Renal cortical epithelial cell (primary cell): ENCODE data around the gene ISLR2. TPM values are rescaled to one million over a fixed set of nuclear protein-coding genes. Genes with fewer than 3 reads are reported as not detected.
"Not testable (repeated sequence)": the region's sequence is repeated elsewhere in the genome, so short reads cannot be mapped to it uniquely, and the experiment has no call there.

Experiments used
- DNase-seq: peaks from one replicate; pipeline ENCODE4 v3.0.0-alpha.2; 2011; ENCODE audit warnings: low read depth
- total RNA-seq: library from RNA; depleted of rRNA; stranded (reverse); fragments of >200 nt; gene quantifications from 2 replicates; pipeline ENCODE4 v1.2.3, GENCODE V29; 2014

Gene ISLR2
- total RNA-seq, 1 donor from 2014 or later = not detected

DNA sequence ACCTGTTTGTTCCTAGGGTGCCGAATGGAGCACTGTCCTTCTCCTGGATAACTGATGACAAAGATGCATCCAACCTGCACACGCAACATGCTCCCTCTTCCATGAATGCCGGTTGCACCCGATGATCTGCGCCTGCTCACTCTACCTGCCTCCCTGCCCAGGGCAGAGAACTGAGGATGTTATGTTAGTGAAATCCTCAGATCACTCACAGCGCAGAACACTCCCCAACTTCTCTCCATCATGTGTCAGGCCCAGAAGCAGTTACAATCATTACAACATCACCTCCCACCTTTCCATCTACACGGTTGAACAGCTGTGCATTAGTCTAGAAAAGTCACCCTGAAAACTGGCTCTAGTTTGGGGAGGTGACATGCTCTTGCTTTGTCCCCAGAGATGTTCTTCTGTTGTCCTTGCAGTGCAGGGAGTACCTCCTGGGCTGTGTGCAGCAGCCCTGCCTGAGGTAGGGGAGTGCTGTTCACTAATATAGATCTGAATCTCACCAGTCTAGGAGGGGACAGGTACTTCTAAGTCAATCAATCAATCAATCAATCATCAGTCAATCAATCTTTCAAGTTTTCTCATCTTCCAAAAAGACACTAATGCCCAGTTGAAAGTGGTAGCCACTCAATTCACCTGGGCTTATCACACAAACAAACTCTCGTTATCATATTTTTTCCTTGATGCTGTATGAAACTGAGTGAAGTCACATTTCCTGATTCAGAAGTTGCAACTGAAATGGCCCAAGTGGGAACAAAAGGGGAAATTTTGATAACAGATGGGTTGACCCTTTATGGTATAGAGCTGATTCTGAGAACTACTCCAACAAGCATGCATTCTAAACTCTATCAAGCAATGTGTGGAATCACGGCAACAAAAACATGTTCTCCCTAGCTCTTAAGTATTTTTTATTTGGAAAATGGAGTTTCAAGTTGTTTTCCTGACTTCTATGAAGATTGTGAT lies 27.8 kb downstream of the ISLR2 start:
- no peak for DNase-seq

- no peak for DNase-seq
These were observed 28.7 kb downstream of the ISLR2 start for GRCh38 chr15:74158855-74159650.

DNA sequence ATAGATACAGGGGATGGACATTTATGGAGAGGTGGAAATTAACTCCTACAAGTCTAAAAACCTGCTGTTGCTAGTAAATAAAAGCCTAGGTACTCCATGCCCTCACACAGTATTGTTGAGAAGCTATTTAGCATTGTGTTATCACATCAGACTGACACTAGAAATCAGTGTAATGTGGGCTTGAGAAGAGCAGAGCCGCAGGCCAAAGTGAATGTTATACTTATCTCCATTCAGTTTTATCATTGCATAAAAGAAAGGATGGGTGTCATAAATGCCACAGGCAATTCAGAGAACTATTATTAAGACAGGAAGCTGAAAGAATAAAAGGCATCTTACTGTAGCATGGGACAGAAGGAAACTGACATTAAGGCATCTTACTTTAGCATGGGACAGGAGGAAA lies 29.4 kb downstream of the ISLR2 start:
- no peak for DNase-seq

- DNase-seq = not testable (repeated sequence)
These were observed 30.0 kb downstream of the ISLR2 start for GRCh38 chr15:74160390-74160789.

- DNase-seq = not testable (repeated sequence)
These were observed 31.8 kb downstream of the ISLR2 start for GRCh38 chr15:74162195-74162536.

DNA sequence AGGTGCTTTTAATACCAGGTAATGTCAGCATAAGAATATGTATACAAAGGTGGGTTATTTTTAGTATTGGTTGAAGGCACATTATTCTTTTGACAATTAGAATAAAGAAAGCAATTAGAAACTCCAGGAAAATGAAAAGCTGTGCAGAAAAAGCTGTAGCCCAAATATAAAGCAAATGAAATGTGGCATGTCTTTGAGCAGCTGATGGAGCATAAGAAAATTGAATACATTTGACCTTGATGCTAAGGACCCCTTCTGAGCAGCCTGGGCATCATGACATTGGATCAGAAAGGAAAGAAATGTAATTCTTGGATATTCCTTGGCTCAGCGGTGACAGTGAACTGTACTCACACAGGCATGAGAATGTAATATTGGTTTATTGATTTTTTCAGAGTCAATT lies 35.1 kb downstream of the ISLR2 start:
- no peak for DNase-seq

- no peak for DNase-seq
These were observed 37.5 kb downstream of the ISLR2 start for GRCh38 chr15:74167891-74168331.

DNA sequence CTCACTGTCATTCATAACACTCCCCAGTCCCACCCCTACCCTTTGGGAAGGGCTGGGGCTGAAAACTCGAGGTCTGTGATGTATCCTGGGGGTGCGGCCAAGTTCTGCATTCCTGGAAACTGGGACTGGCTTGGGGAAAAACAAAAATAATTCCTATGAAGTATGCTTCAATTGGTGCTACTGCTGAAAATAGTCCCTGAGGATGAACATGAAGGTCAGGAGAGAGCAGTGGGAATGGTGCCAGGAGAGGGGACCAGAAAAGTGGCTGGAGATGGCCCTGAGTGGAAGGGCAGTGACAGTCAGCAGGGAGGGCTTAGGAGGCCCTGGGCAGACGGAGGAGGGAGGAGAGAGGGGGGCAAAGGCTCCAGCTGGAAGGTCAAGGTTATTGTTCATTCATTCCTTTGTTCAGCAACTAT lies 38.3 kb downstream of the ISLR2 start:
- no peak for DNase-seq

- no peak for DNase-seq
These were observed 39.9 kb downstream of the ISLR2 start for GRCh38 chr15:74170071-74170844.

GRCh38 chr15:74170875-74171578 lies 40.6 kb downstream of the ISLR2 start:
- no peak for DNase-seq

- DNase-seq = no peak
These were observed 41.7 kb downstream of the ISLR2 start for GRCh38 chr15:74171965-74172541.

DNA sequence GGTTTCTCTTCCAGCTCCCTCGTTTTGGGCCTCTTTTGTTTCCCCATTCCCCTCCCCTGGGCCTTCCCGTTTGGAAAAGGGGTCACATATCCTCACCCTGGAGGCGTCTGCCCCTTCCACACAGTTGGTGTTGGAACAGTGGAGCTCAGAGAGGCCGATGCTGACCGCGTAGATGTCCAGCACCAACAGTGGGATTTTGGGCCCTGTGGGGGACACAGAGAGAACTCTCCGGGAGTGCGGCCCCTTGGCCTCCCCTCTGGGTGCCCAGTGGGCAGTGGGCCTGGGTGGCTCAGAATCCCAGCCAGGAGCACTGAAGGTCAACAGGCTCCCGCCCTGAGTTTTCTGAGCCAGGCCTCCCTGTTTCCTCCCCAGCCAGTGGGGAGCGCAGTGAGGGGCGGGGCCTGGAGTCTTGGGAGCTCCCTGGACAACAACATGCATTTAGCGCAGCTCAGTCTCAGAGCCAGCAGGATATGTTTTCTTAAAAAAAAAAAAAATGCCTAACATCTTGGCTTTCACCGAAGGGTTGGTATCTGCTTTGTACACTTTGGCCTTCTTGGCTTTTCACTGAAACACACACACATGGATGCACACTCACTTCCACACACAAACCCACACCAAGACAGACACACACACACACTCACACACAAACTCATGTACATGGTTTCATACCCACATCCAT lies 42.5 kb downstream of the ISLR2 start:
- no peak for DNase-seq

DNA sequence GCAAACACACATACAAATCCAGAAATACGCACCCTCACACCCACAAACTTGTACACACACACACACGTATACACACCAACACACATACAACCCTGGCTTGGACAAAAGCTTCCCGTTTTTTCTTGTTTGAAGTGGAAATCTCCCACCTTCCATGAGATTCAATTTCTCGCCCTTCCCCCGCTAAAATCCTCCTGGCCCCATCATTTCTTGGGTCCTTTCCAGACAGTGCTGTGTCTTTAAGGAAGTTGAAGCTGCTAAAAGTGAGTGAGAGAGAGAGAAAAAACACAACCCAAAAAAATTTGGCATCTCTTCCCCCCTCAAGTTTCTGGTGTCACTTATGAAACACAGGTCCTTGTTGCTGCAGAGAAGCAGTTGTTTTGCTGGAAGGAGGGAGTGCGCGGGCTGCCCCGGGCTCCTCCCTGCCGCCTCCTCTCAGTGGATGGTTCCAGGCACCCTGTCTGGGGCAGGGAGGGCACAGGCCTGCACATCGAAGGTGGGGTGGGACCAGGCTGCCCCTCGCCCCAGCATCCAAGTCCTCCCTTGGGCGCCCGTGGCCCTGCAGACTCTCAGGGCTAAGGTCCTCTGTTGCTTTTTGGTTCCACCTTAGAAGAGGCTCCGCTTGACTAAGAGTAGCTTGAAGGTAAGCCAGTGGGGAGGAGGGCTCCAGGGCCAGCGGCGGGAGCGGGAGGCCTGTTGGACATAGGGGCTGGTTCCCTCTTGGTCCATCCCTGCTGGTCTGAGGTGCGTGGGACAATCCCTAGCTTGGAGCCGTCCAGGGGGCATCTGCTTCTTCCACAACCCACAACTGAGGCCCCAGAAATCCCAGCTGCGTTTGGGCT lies 43.2 kb downstream of the ISLR2 start, which contains the start of gene ISLR:
TSS of gene ISLR (plus strand) at position 331 of the 839 bp plus-strand sequence. CDS start 1,149 bp downstream, outside the sequence.
- no peak for DNase-seq

- no peak for DNase-seq
These were observed 44.0 kb downstream of the ISLR2 start for GRCh38 chr15:74174219-74174957.

- DNase-seq = no peak
These were observed 44.5 kb downstream of the ISLR2 start for GRCh38 chr15:74174958-74175253.

- no peak for DNase-seq
These were observed 45.1 kb downstream of the ISLR2 start for GRCh38 chr15:74175271-74176191.
